ENCODE results near the gene NTF3. TPM values are rescaled to one million over a fixed set of nuclear protein-coding genes. Genes with fewer than 3 reads are reported as not detected.
A peak's percentile ranks its signal among the peaks of the same experiment; 100 is the strongest.

The NTF3 gene
- total RNA-seq, 1 experiment from 2014 or later, result 1.7 TPM

- H3K27ac ChIP-seq, result no peak overlapping the region
- no peaks in the 10 kb centered on the region for H3K36me3 ChIP-seq
- peaks cover 30% of the 10 kb centered on the region for H3K27me3 ChIP-seq (replicated peaks)
- H3K4me3 ChIP-seq, result no peak overlapping the region
- H3K4me1 ChIP-seq (replicated peaks), result peaks cover 42% of the 10 kb centered on the region
- no peaks in the 10 kb centered on the region for H3K9me3 ChIP-seq (replicated peaks)
- peak in 1 of 2 experiments; percentile 35 for DNase-seq (ENCODE audit: low read depth in 1 of 2, low spot score in 2 of 2)
Observed at GRCh38 chr12:5438671-5439200, 6.8 kb downstream of the NTF3 start.

- peaks cover 42% of the 10 kb centered on the region for H3K4me1 ChIP-seq (replicated peaks)
- H3K27me3 ChIP-seq (replicated peaks), result peaks cover 23% of the 10 kb centered on the region
- H3K9me3 ChIP-seq (replicated peaks), result no peaks in the 10 kb centered on the region
- no peaks in the 10 kb centered on the region for H3K36me3 ChIP-seq
- H3K4me3 ChIP-seq, result no peak overlapping the region
- DNase-seq (ENCODE audit: low read depth in 1 of 2, low spot score in 2 of 2), result no peak
- no peak overlapping the region for H3K27ac ChIP-seq
Observed at GRCh38 chr12:5439371-5439771, 7.5 kb downstream of the NTF3 start.

- H3K4me1 ChIP-seq (replicated peaks), result peaks cover 42% of the 10 kb centered on the region
- peaks cover 19% of the 10 kb centered on the region for H3K27me3 ChIP-seq (replicated peaks)
- no peak overlapping the region for H3K4me3 ChIP-seq
- no peak overlapping the region for H3K27ac ChIP-seq
- no peak for DNase-seq (ENCODE audit: low read depth in 1 of 2, low spot score in 2 of 2)
- H3K9me3 ChIP-seq (replicated peaks), result no peaks in the 10 kb centered on the region
- no peaks in the 10 kb centered on the region for H3K36me3 ChIP-seq
Observed at GRCh38 chr12:5439788-5440300, 7.9 kb downstream of the NTF3 start.

GRCh38 chr12:5440978-5441377, 9.1 kb downstream of the NTF3 start:
- H3K36me3 ChIP-seq, result no peaks in the 10 kb centered on the region
- no peak for DNase-seq (ENCODE audit: low read depth in 1 of 2, low spot score in 2 of 2)
- H3K4me1 ChIP-seq (replicated peaks), result peaks cover 42% of the 10 kb centered on the region
- peaks cover 7% of the 10 kb centered on the region for H3K27me3 ChIP-seq (replicated peaks)
- no peaks in the 10 kb centered on the region for H3K9me3 ChIP-seq (replicated peaks)
- H3K27ac ChIP-seq, result peak overlapping the region; percentile 19; the same call in 1 of the 2 replicates
- H3K4me3 ChIP-seq, result no peak overlapping the region

GRCh38 chr12:5441497-5442236, 9.8 kb downstream of the NTF3 start:
- H3K27ac ChIP-seq, result peak overlapping the region; percentile 19; the same call in 1 of the 2 replicates
- H3K36me3 ChIP-seq, result no peaks in the 10 kb centered on the region
- H3K27me3 ChIP-seq (replicated peaks), result peaks cover under 1% of the 10 kb centered on the region; the same call in 1 of the 2 replicates
- H3K9me3 ChIP-seq (replicated peaks), result no peaks in the 10 kb centered on the region
- H3K4me1 ChIP-seq (replicated peaks), result peaks cover 42% of the 10 kb centered on the region
- DNase-seq (ENCODE audit: low read depth in 1 of 2, low spot score in 2 of 2), result peak; percentile 85 to 89
- no peak overlapping the region for H3K4me3 ChIP-seq

GRCh38 chr12:5442251-5443006, 10.5 kb downstream of the NTF3 start:
- no peaks in the 10 kb centered on the region for H3K9me3 ChIP-seq (replicated peaks)
- no peak overlapping the region for H3K4me3 ChIP-seq
- H3K36me3 ChIP-seq, result no peaks in the 10 kb centered on the region
- no peaks in the 10 kb centered on the region; the same call in 1 of the 2 replicates for H3K27me3 ChIP-seq (replicated peaks)
- H3K27ac ChIP-seq, result peak overlapping the region; percentile 10; the same call in 1 of the 2 replicates
- peaks cover 42% of the 10 kb centered on the region for H3K4me1 ChIP-seq (replicated peaks)
- peak in 1 of 2 experiments; percentile 77 for DNase-seq (ENCODE audit: low read depth in 1 of 2, low spot score in 2 of 2)

GRCh38 chr12:5444520-5444919, 12.6 kb downstream of the NTF3 start:
- no peak overlapping the region for H3K4me3 ChIP-seq
- no peaks in the 10 kb centered on the region for H3K36me3 ChIP-seq
- H3K9me3 ChIP-seq (replicated peaks), result no peaks in the 10 kb centered on the region
- H3K27ac ChIP-seq, result no peak overlapping the region
- DNase-seq (ENCODE audit: low read depth in 1 of 2, low spot score in 2 of 2), result no peak
- H3K4me1 ChIP-seq (replicated peaks), result peaks cover 29% of the 10 kb centered on the region
- H3K27me3 ChIP-seq (replicated peaks), result peaks cover 14% of the 10 kb centered on the region

GRCh38 chr12:5447320-5447719, 15.4 kb downstream of the NTF3 start:
- no peak overlapping the region for H3K4me3 ChIP-seq
- no peaks in the 10 kb centered on the region for H3K36me3 ChIP-seq
- DNase-seq (ENCODE audit: low read depth in 1 of 2, low spot score in 2 of 2), result no peak
- peaks cover 21% of the 10 kb centered on the region for H3K27me3 ChIP-seq (replicated peaks)
- no peaks in the 10 kb centered on the region for H3K9me3 ChIP-seq (replicated peaks)
- peaks cover 4% of the 10 kb centered on the region for H3K4me1 ChIP-seq (replicated peaks)
- H3K27ac ChIP-seq, result no peak overlapping the region

- Histone ChIP-seq H3K36me3 (no peaks in the 10 kb centered on the region), H3K27me3 (replicated peaks) (peaks cover 21% of the 10 kb centered on the region), H3K9me3 (replicated peaks) (no peaks in the 10 kb centered on the region), H3K27ac (no peak overlapping the region), H3K4me1 (replicated peaks) (no peaks in the 10 kb centered on the region), H3K4me3 (no peak overlapping the region)
- DNase-seq (ENCODE audit: low read depth in 1 of 2, low spot score in 2 of 2), result no peak
Observed at GRCh38 chr12:5451251-5451650, 19.3 kb downstream of the NTF3 start.

GRCh38 chr12:5452569-5452968, 20.7 kb downstream of the NTF3 start:
- no peaks in the 10 kb centered on the region for H3K36me3 ChIP-seq
- DNase-seq (ENCODE audit: low read depth in 1 of 2, low spot score in 2 of 2), result no peak
- H3K9me3 ChIP-seq (replicated peaks), result no peaks in the 10 kb centered on the region
- H3K27me3 ChIP-seq (replicated peaks), result peaks cover 21% of the 10 kb centered on the region
- H3K4me3 ChIP-seq, result no peak overlapping the region
- H3K4me1 ChIP-seq (replicated peaks), result peaks cover 11% of the 10 kb centered on the region
- no peak overlapping the region for H3K27ac ChIP-seq

GRCh38 chr12:5453466-5453865, 21.6 kb downstream of the NTF3 start:
- no peak overlapping the region for H3K27ac ChIP-seq
- peaks cover 18% of the 10 kb centered on the region for H3K27me3 ChIP-seq (replicated peaks)
- H3K9me3 ChIP-seq (replicated peaks), result no peaks in the 10 kb centered on the region

GRCh38 chr12:5455045-5455444, 23.1 kb downstream of the NTF3 start:
- Histone ChIP-seq H3K4me3 (no peak overlapping the region), H3K36me3 (no peaks in the 10 kb centered on the region), H3K27me3 (replicated peaks) (peaks cover 5% of the 10 kb centered on the region; the same call in 1 of the 2 replicates), H3K4me1 (replicated peaks) (peaks cover 12% of the 10 kb centered on the region), H3K27ac (no peak overlapping the region), H3K9me3 (replicated peaks) (no peaks in the 10 kb centered on the region)
- no peak for DNase-seq (ENCODE audit: low read depth in 1 of 2, low spot score in 2 of 2)

More at GRCh38 chr12:5453466-5453865, 21.6 kb downstream of the NTF3 start:
- peaks cover 12% of the 10 kb centered on the region for H3K4me1 ChIP-seq (replicated peaks)
- no peaks in the 10 kb centered on the region for H3K36me3 ChIP-seq
- DNase-seq (ENCODE audit: low read depth in 1 of 2, low spot score in 2 of 2), result no peak
- no peak overlapping the region for H3K4me3 ChIP-seq

- H3K27ac ChIP-seq, result no peak overlapping the region; the same call in 1 of the 2 replicates
- H3K36me3 ChIP-seq, result no peaks in the 10 kb centered on the region
- no peak overlapping the region for H3K4me3 ChIP-seq
- no peak for DNase-seq (ENCODE audit: low read depth in 1 of 2, low spot score in 2 of 2)
- H3K27me3 ChIP-seq (replicated peaks), result peaks cover 3% of the 10 kb centered on the region; the same call in 1 of the 2 replicates
- peaks cover 12% of the 10 kb centered on the region for H3K4me1 ChIP-seq (replicated peaks)
- H3K9me3 ChIP-seq (replicated peaks), result no peaks in the 10 kb centered on the region
Observed at GRCh38 chr12:5456030-5456429, 24.1 kb downstream of the NTF3 start.
